Measurements from ENCODE around the gene RUNX1. TPM values are rescaled to one million over a fixed set of nuclear protein-coding genes. Genes with fewer than 3 reads are reported as not detected.

RUNX1 gene
- total and polyA plus RNA-seq, 2 of the 13 experiments (the other 11 are each of a cell fraction or from before 2014, with no cell fraction given), result 5.4 to 6.4 TPM

DNA sequence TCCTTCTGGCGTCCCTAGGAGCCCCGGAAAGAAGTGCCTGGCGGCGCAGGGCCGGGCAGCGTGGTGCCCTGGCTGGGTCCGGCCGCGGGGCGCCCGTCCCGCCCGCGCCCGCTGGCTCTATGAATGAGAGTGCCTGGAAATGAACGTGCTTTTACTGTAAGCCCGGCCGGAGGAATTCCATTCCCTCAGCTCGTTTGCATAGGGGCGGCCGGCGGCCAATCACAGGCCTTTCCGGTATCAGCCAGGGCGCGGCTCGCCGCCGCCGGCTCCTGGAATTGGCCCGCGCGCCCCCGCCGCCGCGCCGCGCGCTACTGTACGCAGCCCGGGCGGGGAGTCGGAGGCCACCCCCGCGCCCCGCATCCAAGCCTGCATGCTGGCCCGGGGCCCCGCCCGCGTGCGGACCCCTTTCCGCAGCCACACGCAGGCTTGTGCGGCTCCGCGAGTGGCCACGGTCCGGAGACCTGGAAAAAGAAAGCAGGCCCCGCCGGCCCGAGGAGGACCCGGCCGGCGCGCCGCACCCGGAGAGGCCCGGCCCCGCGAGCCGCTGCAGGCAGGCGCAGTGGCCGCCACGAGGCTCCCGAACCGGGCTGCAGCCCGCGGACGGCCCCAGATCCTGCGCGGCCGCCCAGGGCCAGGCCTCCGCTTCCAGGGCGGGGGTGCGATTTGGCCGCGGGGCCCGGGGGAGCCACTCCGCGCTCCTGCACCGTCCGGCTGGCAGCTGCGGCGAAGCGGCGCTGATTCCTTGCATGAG is 160.4 kb downstream of the RUNX1 start (continued):
- TF ChIP-seq, protein P1, sequence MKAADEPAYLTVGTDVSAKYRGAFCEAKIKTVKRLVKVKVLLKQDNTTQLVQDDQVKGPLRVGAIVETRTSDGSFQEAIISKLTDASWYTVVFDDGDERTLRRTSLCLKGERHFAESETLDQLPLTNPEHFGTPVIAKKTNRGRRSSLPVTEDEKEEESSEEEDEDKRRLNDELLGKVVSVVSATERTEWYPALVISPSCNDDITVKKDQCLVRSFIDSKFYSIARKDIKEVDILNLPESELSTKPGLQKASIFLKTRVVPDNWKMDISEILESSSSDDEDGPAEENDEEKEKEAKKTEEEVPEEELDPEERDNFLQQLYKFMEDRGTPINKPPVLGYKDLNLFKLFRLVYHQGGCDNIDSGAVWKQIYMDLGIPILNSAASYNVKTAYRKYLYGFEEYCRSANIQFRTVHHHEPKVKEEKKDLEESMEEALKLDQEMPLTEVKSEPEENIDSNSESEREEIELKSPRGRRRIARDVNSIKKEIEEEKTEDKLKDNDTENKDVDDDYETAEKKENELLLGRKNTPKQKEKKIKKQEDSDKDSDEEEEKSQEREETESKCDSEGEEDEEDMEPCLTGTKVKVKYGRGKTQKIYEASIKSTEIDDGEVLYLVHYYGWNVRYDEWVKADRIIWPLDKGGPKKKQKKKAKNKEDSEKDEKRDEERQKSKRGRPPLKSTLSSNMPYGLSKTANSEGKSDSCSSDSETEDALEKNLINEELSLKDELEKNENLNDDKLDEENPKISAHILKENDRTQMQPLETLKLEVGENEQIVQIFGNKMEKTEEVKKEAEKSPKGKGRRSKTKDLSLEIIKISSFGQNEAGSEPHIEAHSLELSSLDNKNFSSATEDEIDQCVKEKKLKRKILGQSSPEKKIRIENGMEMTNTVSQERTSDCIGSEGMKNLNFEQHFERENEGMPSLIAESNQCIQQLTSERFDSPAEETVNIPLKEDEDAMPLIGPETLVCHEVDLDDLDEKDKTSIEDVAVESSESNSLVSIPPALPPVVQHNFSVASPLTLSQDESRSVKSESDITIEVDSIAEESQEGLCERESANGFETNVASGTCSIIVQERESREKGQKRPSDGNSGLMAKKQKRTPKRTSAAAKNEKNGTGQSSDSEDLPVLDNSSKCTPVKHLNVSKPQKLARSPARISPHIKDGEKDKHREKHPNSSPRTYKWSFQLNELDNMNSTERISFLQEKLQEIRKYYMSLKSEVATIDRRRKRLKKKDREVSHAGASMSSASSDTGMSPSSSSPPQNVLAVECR (CRISPR knock-in tag; IDR thresholded peaks at IDR 0.05; ENCODE audit: borderline replicate concordance), result peak; percentile 81
- TF ChIP-seq TAF1 (CRISPR knock-in tag; IDR thresholded peaks at IDR 0.05), result peak; percentile 71
- TF ChIP-seq, protein P2, sequence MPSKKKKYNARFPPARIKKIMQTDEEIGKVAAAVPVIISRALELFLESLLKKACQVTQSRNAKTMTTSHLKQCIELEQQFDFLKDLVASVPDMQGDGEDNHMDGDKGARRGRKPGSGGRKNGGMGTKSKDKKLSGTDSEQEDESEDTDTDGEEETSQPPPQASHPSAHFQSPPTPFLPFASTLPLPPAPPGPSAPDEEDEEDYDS (CRISPR knock-in tag; IDR thresholded peaks at IDR 0.05), result peak; percentile 89
- TF ChIP-seq, protein P3, sequence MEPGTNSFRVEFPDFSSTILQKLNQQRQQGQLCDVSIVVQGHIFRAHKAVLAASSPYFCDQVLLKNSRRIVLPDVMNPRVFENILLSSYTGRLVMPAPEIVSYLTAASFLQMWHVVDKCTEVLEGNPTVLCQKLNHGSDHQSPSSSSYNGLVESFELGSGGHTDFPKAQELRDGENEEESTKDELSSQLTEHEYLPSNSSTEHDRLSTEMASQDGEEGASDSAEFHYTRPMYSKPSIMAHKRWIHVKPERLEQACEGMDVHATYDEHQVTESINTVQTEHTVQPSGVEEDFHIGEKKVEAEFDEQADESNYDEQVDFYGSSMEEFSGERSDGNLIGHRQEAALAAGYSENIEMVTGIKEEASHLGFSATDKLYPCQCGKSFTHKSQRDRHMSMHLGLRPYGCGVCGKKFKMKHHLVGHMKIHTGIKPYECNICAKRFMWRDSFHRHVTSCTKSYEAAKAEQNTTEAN (CRISPR knock-in tag; conservative IDR thresholded peaks at IDR 0.05), result 0 out of 2 replicates have a peak, but pooled peaks have one; percentile 57
- TF ChIP-seq ZNF768 (CRISPR knock-in tag; IDR thresholded peaks at IDR 0.05), result peak; percentile 29; the same call in 1 of the 2 replicates
- TF ChIP-seq, protein P4, sequence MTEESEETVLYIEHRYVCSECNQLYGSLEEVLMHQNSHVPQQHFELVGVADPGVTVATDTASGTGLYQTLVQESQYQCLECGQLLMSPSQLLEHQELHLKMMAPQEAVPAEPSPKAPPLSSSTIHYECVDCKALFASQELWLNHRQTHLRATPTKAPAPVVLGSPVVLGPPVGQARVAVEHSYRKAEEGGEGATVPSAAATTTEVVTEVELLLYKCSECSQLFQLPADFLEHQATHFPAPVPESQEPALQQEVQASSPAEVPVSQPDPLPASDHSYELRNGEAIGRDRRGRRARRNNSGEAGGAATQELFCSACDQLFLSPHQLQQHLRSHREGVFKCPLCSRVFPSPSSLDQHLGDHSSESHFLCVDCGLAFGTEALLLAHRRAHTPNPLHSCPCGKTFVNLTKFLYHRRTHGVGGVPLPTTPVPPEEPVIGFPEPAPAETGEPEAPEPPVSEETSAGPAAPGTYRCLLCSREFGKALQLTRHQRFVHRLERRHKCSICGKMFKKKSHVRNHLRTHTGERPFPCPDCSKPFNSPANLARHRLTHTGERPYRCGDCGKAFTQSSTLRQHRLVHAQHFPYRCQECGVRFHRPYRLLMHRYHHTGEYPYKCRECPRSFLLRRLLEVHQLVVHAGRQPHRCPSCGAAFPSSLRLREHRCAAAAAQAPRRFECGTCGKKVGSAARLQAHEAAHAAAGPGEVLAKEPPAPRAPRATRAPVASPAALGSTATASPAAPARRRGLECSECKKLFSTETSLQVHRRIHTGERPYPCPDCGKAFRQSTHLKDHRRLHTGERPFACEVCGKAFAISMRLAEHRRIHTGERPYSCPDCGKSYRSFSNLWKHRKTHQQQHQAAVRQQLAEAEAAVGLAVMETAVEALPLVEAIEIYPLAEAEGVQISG (CRISPR knock-in tag; IDR thresholded peaks at IDR 0.05), result peak; percentile 49; the same call in 1 of the 2 replicates
- TF ChIP-seq, protein P5, sequence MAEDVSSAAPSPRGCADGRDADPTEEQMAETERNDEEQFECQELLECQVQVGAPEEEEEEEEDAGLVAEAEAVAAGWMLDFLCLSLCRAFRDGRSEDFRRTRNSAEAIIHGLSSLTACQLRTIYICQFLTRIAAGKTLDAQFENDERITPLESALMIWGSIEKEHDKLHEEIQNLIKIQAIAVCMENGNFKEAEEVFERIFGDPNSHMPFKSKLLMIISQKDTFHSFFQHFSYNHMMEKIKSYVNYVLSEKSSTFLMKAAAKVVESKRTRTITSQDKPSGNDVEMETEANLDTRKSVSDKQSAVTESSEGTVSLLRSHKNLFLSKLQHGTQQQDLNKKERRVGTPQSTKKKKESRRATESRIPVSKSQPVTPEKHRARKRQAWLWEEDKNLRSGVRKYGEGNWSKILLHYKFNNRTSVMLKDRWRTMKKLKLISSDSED (CRISPR knock-in tag; IDR thresholded peaks at IDR 0.05), result 0 out of 2 replicates have a peak, but pooled peaks have one; percentile 69
- TF ChIP-seq MXI1 (IDR thresholded peaks at IDR 0.05; ENCODE audit: borderline replicate concordance, low read depth, low read length), result peak; percentile 80; the same call in 2 of the 3 replicates
- 0 out of 2 replicates have a peak, but pooled peaks have one; percentile 38 for TF ChIP-seq ZNF446 (CRISPR knock-in tag; IDR thresholded peaks at IDR 0.05)
- TF ChIP-seq, protein P6, sequence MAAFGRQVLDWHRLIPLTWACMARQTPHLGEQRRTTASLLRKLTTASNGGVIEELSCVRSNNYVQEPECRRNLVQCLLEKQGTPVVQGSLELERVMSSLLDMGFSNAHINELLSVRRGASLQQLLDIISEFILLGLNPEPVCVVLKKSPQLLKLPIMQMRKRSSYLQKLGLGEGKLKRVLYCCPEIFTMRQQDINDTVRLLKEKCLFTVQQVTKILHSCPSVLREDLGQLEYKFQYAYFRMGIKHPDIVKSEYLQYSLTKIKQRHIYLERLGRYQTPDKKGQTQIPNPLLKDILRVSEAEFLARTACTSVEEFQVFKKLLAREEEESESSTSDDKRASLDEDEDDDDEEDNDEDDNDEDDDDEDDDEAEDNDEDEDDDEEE (CRISPR knock-in tag; IDR thresholded peaks at IDR 0.05), result 0 out of 2 replicates have a peak, but pooled peaks have one; percentile 55
- TF ChIP-seq, protein P7, sequence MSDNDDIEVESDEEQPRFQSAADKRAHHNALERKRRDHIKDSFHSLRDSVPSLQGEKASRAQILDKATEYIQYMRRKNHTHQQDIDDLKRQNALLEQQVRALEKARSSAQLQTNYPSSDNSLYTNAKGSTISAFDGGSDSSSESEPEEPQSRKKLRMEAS (IDR thresholded peaks at IDR 0.05), result peak; percentile 65
- TF ChIP-seq, protein P8, sequence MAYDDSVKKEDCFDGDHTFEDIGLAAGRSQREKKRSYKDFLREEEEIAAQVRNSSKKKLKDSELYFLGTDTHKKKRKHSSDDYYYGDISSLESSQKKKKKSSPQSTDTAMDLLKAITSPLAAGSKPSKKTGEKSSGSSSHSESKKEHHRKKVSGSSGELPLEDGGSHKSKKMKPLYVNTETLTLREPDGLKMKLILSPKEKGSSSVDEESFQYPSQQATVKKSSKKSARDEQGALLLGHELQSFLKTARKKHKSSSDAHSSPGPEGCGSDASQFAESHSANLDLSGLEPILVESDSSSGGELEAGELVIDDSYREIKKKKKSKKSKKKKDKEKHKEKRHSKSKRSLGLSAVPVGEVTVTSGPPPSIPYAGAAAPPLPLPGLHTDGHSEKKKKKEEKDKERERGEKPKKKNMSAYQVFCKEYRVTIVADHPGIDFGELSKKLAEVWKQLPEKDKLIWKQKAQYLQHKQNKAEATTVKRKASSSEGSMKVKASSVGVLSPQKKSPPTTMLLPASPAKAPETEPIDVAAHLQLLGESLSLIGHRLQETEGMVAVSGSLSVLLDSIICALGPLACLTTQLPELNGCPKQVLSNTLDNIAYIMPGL (CRISPR knock-in tag; IDR thresholded peaks at IDR 0.05; ENCODE audit: borderline replicate concordance in 1 of 2, low read depth in 1 of 2), result peak in 1 of 2 experiments; percentile 1; a peak in 1 of 4 replicates
- TF ChIP-seq ZFX (CRISPR knock-in tag; IDR thresholded peaks at IDR 0.05; ENCODE audit: low read depth), result peak; percentile 34

All from HepG2 (cell line).